ENCODE measurements around the gene MDFI. TPM values are rescaled to one million over a fixed set of nuclear protein-coding genes. Genes with fewer than 3 reads are reported as not detected.

MDFI gene
- 48.3 and 59.4 TPM in 2 replicates for total RNA-seq
- long read RNA-seq, result 0 reads

- H3K4me3 Mint-ChIP-seq (ENCODE audit: low read depth), result peak within 1 kb of the TSS; percentile 83
- peaks cover 36% of the 10 kb centered on the region for H3K27me3 Mint-ChIP-seq
- H3K27ac Mint-ChIP-seq, result peak within 1 kb of the TSS; percentile 91
- no peak for TF ChIP-seq CTCF (IDR thresholded peaks at IDR 0.05; ENCODE audit: unreplicated experiment)
- DNase-seq (ENCODE audit: low spot score, unreplicated experiment), result peak; percentile 26
- H3K9me3 Mint-ChIP-seq (ENCODE audit: low read depth), result no peaks in the 10 kb centered on the region
- H3K36me3 Mint-ChIP-seq (ENCODE audit: insufficient read depth), result peaks cover 6% of the 10 kb centered on the region
- peaks cover 18% of the 10 kb centered on the region for H3K4me1 Mint-ChIP-seq (ENCODE audit: low read depth)
These were observed at the start of gene MDFI for GRCh38 chr6:41638002-41638934. TSS of gene MDFI (plus strand) at chr6:41638468. CDS start at chr6:41638750, 282 bp downstream.

- no peak for DNase-seq (ENCODE audit: low spot score, unreplicated experiment)
- peaks cover 27% of the 10 kb centered on the region for H3K36me3 Mint-ChIP-seq (ENCODE audit: insufficient read depth)
- TF ChIP-seq CTCF (IDR thresholded peaks at IDR 0.05; ENCODE audit: unreplicated experiment), result no peak
- H3K9me3 Mint-ChIP-seq (ENCODE audit: low read depth), result no peaks in the 10 kb centered on the region
- H3K27ac Mint-ChIP-seq, result no peak overlapping the region
- H3K4me1 Mint-ChIP-seq (ENCODE audit: low read depth), result peaks cover 25% of the 10 kb centered on the region
- H3K4me3 Mint-ChIP-seq (ENCODE audit: low read depth), result no peak overlapping the region
- H3K27me3 Mint-ChIP-seq, result no peaks in the 10 kb centered on the region
These were observed 49.0 kb upstream of the MDFI start for GRCh38 chr6:41589223-41589622.

GRCh38 chr6:41589636-41590622 is 48.3 kb upstream of the MDFI start:
- no peak for TF ChIP-seq CTCF (IDR thresholded peaks at IDR 0.05; ENCODE audit: unreplicated experiment)
- Mint-ChIP-seq H3K9me3 (ENCODE audit: low read depth) (no peaks in the 10 kb centered on the region), H3K4me3 (ENCODE audit: low read depth) (no peak overlapping the region), H3K27ac (no peak overlapping the region), H3K36me3 (ENCODE audit: insufficient read depth) (peaks cover 31% of the 10 kb centered on the region), H3K4me1 (ENCODE audit: low read depth) (peaks cover 18% of the 10 kb centered on the region), H3K27me3 (no peaks in the 10 kb centered on the region)
- no peak for DNase-seq (ENCODE audit: low spot score, unreplicated experiment)

GRCh38 chr6:41591122-41591521 is 47.1 kb upstream of the MDFI start:
- DNase-seq (ENCODE audit: low spot score, unreplicated experiment), result no peak
- H3K36me3 Mint-ChIP-seq (ENCODE audit: insufficient read depth), result peaks cover 30% of the 10 kb centered on the region
- no peak for TF ChIP-seq CTCF (IDR thresholded peaks at IDR 0.05; ENCODE audit: unreplicated experiment)
- peaks cover 13% of the 10 kb centered on the region for H3K4me1 Mint-ChIP-seq (ENCODE audit: low read depth)
- no peaks in the 10 kb centered on the region for H3K27me3 Mint-ChIP-seq
- H3K27ac Mint-ChIP-seq, result no peak overlapping the region
- H3K9me3 Mint-ChIP-seq (ENCODE audit: low read depth), result no peaks in the 10 kb centered on the region
- H3K4me3 Mint-ChIP-seq (ENCODE audit: low read depth), result no peak overlapping the region
